Uterus (tissue), 4 donors: ENCODE results near the gene CDH13. TPM values are rescaled to one million over a fixed set of nuclear protein-coding genes. Genes with fewer than 3 reads are reported as not detected.

Experiments used
- DNase-seq, 2 donors: peaks; one replicate each; pipeline ENCODE4 v3.0.0-alpha.2; 2019 to 2020
- H3K27ac ChIP-seq, 2 donors: fragments of 200-600 bp; sonication (generic); 1 replicate in 1 of 2; 2 replicates in 1 of 2; pipeline ENCODE4 v1.5.1; 2016 to 2018
- H3K27me3 ChIP-seq, 2 donors: fragments of 200-600 bp; sonication (generic); one replicate each; pipeline ENCODE4 v1.5.1; 2018 to 2019; ENCODE audit warnings: control low read depth in 1 of 2
- H3K36me3 ChIP-seq, 2 donors: fragments of 200-600 bp; sonication (generic); one replicate each; pipeline ENCODE4 v1.5.1; 2019; ENCODE audit warnings: control low read depth in 1 of 2
- H3K4me1 ChIP-seq, 2 donors: fragments of 200-600 bp; sonication (generic); one replicate each; pipeline ENCODE4 v1.5.1; 2018 to 2019; ENCODE audit warnings: control low read depth in 1 of 2
- H3K4me3 ChIP-seq, 2 donors: fragments of 200-600 bp; sonication (generic); 1 replicate in 1 of 2; 2 replicates in 1 of 2; pipeline ENCODE4 v1.5.1; 2018 to 2019; ENCODE audit warnings: mild to moderate bottlenecking in 1 of 2
- H3K9me3 ChIP-seq, 2 donors: fragments of 200-600 bp; sonication (generic); one replicate each; pipeline ENCODE4 v1.5.1; 2019; ENCODE audit warnings: control low read depth in 1 of 2
- CTCF ChIP-seq, 4 experiments: fragments of 200-600 bp in 2 of 4; fragments of 450-650 bp in 2 of 4; sonication (generic) in 2 of 4; IDR thresholded peaks; one replicate each; pipeline ENCODE4 v1.5.1; 2016 to 2019; ENCODE audit warnings: antibody characterized with exemption in 4 of 4, mild to moderate bottlenecking in 2 of 4, moderate library complexity in 1 of 4
- POLR2A ChIP-seq, 2 donors: fragments of 450-650 bp; IDR thresholded peaks; one replicate each; pipeline ENCODE4 v1.6.1; 2016; ENCODE audit warnings: antibody characterized with exemption in 2 of 2, mild to moderate bottlenecking in 1 of 2, moderate library complexity in 1 of 2
- intact Hi-C: fragments of 100-400 bp; cut with DNase I; formaldehyde crosslinking; loops from one replicate; pipeline ENCODE4 v1.15.1; 2023; ENCODE audit warnings: low total_unique reads
- total RNA-seq, 4 donors: library from RNA; depleted of rRNA in 3 of 4; stranded (reverse); fragments of >200 nt in 3 of 4; gene quantifications; one replicate each; pipeline versions ENCODE4 v1.1.0 to v1.2.4, GENCODE V29; 2014 to 2023
- donor health status: DM: yes; HTN: yes; CAD: no.

The CDH13 gene
- total RNA-seq, 4 donors from 2014 or later = 49.1 to 99.4 (median 82.7) TPM

GRCh38 chr16:83666449-83666848, 1039.7 kb downstream of the CDH13 start:
- intact Hi-C loops = no loop called here
- no peak for DNase-seq
- Histone ChIP-seq H3K9me3 (no peaks in the 10 kb centered on the region), H3K27ac (no peak overlapping the region), H3K36me3 (no peaks in the 10 kb centered on the region), H3K4me3 (no peak overlapping the region), H3K27me3 (no peaks in the 10 kb centered on the region), H3K4me1 (no peaks in the 10 kb centered on the region)
- TF ChIP-seq CTCF (IDR thresholded peaks at IDR 0.05) = no peak
- TF ChIP-seq POLR2A (IDR thresholded peaks at IDR 0.05) = no peak

GRCh38 chr16:83669456-83669855, 1042.7 kb downstream of the CDH13 start:
- H3K36me3 ChIP-seq = no peaks in the 10 kb centered on the region
- no peaks in the 10 kb centered on the region for H3K27me3 ChIP-seq
- no peak for DNase-seq
- TF ChIP-seq POLR2A (IDR thresholded peaks at IDR 0.05) (no peak), CTCF (IDR thresholded peaks at IDR 0.05) (no peak)
- no peaks in the 10 kb centered on the region for H3K9me3 ChIP-seq
- H3K4me1 ChIP-seq = no peaks in the 10 kb centered on the region
- intact Hi-C loops = no loop called here
- H3K27ac ChIP-seq = no peak overlapping the region
- no peak overlapping the region for H3K4me3 ChIP-seq

- TF ChIP-seq CTCF (IDR thresholded peaks at IDR 0.05) (no peak), POLR2A (IDR thresholded peaks at IDR 0.05) (no peak)
- H3K4me3 ChIP-seq = no peak overlapping the region
- DNase-seq = no peak
- no peaks in the 10 kb centered on the region for H3K4me1 ChIP-seq
- H3K36me3 ChIP-seq = no peaks in the 10 kb centered on the region
- H3K27ac ChIP-seq = no peak overlapping the region
- H3K27me3 ChIP-seq = no peaks in the 10 kb centered on the region
- H3K9me3 ChIP-seq = no peaks in the 10 kb centered on the region
- intact Hi-C loops = no loop called here
These were observed 1048.3 kb downstream of the CDH13 start for GRCh38 chr16:83674931-83675535.

- H3K4me1 ChIP-seq = no peaks in the 10 kb centered on the region
- no peaks in the 10 kb centered on the region for H3K27me3 ChIP-seq
- intact Hi-C loops = no loop called here
- H3K36me3 ChIP-seq = no peaks in the 10 kb centered on the region
- no peak overlapping the region for H3K4me3 ChIP-seq
- TF ChIP-seq POLR2A (IDR thresholded peaks at IDR 0.05) (no peak), CTCF (IDR thresholded peaks at IDR 0.05) (no peak)
- no peak overlapping the region for H3K27ac ChIP-seq
- DNase-seq = no peak
- no peaks in the 10 kb centered on the region for H3K9me3 ChIP-seq
These were observed 1049.3 kb downstream of the CDH13 start for GRCh38 chr16:83676086-83676485.

GRCh38 chr16:83680980-83681379, 1054.2 kb downstream of the CDH13 start:
- no peaks in the 10 kb centered on the region for H3K27me3 ChIP-seq
- no peaks in the 10 kb centered on the region for H3K9me3 ChIP-seq
- DNase-seq = no peak
- no peak overlapping the region for H3K27ac ChIP-seq
- intact Hi-C loops = no loop called here
- H3K4me1 ChIP-seq = no peaks in the 10 kb centered on the region
- TF ChIP-seq POLR2A (IDR thresholded peaks at IDR 0.05) (no peak), CTCF (IDR thresholded peaks at IDR 0.05) (no peak)
- no peaks in the 10 kb centered on the region for H3K36me3 ChIP-seq
- no peak overlapping the region for H3K4me3 ChIP-seq
